NCI-H2196 treated with DMSO at 0.1 percent for 48 hours (cell line): Measurements from ENCODE around the gene URB1.
A peak's percentile ranks its signal among the peaks of the same experiment; 100 is the strongest.
"Not testable (repeated sequence)": the region's sequence is repeated elsewhere in the genome, so short reads cannot be mapped to it uniquely, and the experiment has no call there.

Experiments
- DNase-seq: peaks from one replicate; lab custom pipeline; 2025; ENCODE audit not compliant: unreplicated experiment; lab: John Stamatoyannopoulos, UW

Gene URB1, protein sequence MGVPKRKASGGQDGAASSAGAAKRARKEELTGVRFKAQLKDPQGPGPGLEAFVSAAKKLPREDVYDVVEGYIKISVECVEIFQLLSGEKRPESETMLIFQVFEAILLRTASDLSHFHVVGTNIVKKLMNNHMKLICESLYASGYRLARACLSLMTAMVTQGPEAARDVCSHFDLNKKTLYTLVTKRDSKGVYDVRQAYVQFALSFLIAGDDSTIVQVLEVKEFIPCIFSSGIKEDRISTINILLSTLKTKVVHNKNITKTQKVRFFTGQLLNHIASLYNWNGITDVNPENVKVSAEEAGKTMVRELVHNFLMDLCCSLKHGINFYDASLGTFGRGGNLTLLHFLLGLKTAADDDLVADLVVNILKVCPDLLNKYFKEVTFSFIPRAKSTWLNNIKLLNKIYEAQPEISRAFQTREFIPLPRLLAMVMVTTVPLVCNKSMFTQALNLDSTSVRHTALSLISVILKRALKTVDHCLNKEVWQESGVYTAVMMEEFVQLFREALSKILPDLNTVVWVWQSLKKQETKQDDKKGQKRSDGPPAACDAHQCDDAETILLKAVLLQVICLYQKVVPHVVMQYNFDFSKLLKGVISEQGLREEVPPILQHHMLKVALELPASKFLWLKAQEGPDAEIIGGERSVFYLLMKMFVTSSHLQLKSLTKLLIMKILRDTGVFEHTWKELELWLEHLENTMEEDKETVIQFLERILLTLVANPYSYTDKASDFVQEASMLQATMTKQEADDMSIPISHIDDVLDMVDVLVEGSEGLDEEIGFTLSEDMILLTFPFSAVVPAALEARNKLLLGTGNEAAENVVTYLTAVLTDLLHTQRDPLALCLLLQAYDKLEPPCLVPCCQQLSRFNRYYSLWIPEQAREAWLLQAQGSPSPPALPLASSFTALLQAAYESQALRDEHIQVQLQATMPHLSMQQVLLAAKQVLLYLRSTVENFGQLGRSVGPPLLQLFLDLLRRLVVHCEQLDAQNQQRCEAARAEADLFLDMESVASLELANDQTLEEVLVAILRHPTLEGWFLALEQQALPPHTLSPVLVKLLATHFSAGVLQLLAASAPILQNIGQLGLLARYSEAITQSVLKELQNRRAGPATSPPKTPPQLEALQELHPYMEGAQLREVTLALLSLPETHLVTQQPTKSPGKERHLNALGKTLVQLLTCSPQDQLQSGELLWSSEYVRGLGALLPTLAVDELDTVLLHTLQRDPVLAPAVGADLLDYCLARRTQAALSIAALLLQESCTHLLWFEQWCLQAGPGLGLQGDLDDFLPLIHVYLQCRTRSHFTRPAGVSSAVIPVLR (N-terminal part only)

DNA sequence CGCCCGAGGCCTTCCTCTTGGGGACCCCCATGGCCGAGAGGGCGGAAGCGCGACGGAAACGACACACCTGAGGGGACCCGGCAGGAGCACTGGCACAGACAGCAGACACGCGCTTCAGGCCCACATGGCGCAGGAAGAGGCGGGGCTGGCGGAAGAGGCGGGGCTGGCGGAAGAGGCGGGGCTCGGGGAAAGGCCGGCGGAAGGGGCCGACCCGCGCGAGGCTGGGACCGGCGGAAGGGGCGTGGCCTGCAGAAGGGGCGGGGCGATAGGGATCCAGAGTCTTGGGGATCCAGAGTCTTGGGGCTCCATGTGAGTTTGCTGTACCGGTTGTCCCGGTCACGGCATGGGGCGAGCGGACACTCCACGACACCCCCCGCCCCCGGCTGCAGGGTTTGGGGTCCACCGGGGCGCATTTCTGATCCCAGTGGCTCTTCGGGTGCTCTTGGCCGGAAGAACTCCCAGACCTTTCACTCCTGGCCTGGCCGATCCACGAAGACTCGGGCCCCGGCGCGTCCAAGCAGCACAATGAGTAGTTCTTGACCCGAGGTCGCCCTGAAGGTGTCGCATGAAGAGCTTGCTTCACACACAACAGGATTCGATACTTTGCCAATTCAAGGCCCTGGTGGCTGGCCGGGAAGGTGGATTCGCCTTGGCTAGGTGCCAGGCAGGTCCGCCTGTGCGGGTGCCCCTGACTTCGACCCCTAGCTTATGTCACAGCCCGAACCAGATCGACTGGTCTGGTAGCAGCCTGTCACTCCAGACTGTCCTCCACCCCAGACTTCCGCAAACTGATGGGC lies at the start of gene URB1:
Gene URB1 (minus strand): TSS at position 133 of the 797 bp plus-strand sequence. CDS start 102 bp downstream, at position 31.
- DNase-seq, result peak; percentile 84

DNA sequence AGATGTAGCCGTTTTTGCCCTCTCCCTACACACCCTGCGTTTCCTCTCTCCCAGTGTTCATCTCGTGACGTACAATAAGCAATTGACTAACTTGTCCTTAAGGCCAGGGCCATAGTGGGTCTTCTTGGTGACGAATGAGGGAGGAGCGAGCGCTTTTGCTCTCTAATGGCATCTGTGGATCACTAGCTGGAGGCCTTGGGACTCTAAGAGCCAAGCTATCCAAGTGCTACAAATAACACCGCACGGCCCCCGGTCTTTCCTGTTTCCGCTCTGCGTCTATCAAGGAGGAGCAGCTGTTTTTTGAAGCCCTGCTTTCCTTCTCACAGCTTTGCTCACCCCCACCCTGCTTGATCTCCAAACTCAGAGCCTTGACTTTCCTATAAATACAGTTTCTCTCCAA lies 44.9 kb upstream of the URB1 start:
- DNase-seq, result no peak

DNA sequence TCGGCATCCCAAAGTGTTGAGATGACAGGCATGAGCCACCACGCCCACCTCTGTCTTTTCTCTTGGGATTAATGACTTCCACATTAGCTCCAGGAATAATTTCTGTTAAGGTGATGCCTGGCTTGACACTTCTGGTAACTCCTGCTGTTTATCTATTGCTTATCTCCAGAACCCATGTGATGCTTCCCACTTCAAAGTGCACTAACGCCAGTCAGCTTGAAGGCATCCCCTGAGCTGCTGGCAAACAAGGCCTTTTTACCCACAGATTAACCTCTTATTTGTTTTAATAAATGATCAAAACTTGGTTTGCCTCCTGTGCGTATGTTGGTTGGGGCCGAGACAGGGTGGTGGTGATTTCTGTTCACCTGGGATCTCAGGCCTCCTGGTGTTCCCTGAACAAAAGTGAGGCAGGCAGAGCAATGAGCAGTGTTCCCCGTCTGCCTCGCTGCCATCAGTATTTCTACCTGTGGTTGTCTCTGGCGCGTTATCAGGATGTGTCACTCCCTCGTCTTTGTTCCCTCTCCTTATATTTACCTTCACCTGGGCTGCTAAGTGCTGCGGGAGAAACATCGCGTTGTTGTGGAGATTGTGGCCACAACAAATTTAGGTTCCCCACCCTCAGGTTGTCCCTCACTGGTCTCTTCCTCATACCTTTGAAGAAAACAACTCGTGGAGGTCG lies 40.3 kb upstream of the URB1 start:
- not testable (repeated sequence) for DNase-seq

DNA sequence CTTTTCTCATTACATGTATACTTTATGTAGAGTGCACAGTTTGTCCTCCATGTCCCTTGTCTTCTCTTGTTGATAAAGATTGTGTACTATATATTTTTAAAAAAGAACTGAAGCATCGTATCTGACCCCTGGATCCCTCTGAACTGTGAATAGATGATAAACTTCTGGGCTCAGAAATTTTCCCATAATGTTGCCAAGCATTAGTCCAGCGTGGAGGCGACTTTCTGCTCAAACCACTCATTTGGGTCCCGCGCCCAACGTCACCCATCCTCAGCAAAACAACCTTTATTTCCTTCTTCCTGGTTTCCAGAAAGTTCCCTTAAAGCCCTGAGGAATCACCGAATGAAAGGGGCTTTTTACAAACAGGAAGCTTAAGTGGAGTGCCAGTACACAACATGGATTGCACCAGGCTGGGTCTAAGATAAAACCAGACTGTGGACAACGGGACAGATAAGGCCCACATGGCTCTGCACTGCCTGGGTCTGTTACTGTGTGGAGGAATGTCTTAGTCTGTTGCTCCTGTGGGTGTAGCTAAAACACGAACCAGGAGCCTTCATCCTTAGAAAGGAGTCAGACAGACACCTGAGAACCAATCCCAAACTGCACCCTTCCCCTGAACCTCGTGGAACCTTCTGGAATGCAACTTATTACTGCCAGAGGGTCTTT lies 35.3 kb upstream of the URB1 start:
- DNase-seq, result no peak

DNA sequence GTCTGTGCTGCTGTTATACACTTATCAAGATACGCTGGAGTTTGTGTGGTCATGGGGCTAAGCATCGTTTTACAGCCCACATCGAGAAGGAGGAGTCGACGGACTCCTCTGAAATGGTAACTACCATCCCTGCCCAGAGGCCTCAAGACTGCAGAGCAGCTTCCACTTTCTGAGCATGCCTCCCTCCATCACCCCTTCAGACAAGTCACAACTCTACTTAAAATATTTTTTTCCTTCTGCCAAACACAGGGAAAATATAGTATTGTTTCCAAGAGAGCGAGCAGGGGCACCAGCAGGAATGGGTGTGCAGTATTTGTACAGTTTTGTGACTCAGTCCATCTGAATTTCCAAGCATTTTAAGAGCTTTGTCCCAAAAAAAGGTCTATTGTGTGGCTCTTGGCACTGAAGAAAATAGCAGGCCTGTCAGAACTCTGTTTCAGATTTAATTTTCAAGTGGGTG lies 33.8 kb upstream of the URB1 start:
- DNase-seq, result no peak

DNA sequence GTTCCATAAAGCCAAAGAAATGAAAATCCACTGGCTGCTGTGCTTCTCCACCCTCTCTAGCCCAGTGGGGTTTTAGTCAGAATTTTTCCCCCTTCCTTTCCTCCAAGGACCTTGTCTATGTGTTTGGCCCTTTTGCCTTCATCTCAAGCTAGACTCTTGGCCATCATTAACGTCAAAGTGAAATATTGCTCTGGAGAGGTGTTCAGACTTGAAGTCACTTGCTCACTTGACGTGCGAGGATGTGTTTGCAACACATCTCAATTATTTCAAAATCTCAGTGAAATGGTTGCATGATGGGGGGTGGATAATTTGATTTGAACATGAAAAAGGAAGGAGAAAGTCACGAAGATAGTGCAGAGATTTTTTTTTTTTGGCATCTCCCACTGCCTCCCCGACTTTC lies 33.3 kb upstream of the URB1 start:
- no peak for DNase-seq

DNA sequence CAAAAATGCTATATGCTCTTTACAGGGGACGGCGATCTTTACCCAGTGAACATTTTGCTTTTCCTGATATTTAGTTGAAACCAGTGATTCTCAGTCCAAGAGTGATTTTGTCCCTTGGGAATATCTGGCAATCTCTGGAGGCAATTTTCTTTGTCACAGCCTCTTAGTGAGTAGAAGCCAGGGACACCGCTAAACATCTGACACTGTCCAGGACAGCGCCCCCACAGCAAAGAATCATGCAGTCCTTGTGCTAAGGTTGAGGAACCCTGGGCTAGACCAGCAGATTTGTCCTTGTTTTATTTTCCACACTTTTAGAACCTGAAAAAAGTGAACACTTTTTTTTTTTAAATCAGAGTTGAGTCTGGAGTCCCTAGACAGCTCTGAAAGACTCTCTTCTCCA lies 32.8 kb upstream of the URB1 start:
- DNase-seq, result no peak

DNA sequence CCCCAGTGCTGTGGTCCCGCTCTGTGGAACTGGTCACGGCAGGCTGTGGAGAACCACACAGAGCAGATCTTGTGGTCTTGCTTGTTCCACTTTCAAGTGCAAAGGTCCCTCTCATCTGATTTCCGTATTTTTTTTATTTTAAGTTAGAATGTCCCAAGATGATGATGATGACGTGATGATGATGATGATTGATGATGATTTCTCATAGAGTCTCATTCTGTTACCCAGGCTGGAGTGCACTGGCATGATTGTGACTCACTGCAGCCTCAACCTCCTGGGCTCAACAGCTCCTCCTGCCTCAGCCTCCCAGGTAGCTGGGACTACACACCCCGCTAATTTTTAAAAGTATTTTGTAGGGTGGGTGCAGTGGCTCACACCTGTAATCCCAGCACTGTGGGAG lies 31.9 kb upstream of the URB1 start:
- DNase-seq, result no peak

DNA sequence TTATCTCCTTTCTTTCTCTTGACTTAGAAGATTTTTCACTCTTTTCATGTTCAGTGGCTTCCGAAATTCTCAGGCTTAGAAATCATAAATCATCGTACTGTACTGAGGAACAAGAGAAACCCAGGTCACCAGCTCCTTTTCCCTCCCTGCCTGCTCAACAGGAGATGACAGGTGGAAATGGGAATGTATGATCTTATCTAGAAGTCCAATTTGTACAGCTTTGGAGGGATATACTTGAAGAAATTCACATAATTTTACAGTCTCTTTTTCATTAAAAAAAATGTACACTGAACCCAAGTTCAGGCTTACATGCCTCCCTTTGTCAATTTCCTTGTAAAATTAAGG lies 31.4 kb upstream of the URB1 start:
- DNase-seq, result no peak

DNA sequence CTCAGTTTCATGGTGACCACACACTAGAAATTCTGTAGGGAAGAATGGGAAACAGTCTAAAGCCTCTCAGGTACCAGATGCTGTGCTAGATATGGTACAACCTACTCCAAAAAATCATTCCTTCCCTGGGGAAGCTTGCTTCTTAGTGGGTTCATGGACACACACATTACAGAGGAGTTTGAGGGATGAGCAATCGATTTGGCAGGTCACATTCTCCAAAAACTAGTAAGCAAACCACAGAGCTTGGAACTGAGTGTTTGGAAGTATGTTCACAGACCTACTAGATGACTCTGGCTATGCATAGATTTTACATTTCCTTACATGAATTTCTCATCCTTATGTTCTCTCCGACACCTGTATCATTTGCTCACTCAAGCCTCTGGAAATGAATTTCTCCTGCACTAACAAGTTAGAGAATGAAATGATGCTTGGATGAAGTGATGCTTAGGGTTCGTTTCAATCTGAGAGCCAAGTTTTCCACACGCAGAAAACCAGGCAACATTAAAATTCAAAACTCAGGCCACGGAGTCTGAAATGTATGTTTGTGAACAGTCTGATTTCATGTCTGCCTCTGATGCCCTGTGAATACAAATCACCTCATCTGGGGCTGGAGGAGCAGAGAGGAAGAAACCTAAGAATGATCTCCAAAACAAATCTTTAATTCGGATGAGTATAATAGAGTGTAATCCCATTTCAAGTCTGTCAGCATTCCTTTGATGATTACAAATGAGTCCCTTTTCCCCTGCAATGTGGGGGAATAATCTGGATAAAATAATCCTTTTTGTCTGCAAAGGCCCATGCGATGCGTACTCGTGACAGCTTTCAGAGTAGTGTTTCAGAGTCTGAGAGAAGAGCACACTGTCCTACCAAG lies 30.7 kb upstream of the URB1 start:
- DNase-seq, result no peak

DNA sequence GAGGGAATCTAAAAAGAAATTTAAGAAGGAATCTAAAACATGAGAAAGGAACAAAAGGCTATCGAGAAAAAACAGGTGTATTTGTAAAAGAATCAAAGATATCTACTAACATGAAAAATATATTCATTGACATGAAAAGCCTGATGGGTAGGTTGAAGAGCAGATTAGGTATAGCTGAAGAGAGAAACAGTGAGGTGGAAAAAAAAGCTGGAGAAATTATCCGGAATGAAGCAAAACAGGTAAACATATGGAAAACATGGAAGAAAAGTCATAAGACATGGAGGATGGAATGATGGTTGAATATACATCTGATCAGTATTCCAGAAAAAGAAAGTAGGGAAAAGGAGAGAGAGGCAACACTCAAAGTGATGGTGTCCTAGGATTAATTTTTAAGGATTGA lies 29.3 kb upstream of the URB1 start:
- DNase-seq, result no peak

DNA sequence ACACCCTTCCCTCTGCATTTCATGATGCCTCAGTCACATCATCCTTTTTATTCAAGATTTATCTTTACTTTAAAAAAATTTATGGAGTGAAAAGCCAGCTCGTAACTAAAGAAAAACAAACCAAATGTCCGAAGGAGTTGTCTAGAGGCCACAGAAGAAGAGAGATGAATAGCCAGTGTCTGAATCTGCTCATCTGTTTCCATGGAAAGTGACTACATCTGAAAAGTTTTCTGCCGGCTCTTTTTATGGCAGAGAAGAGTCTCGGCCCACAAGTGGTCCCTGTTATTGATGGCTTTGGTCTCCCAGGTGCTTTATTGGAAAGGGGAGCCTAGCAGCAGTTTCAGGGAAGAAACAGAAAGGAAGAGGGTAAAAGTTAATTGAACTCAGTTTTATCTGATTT lies 25.3 kb upstream of the URB1 start:
- no peak for DNase-seq

DNA sequence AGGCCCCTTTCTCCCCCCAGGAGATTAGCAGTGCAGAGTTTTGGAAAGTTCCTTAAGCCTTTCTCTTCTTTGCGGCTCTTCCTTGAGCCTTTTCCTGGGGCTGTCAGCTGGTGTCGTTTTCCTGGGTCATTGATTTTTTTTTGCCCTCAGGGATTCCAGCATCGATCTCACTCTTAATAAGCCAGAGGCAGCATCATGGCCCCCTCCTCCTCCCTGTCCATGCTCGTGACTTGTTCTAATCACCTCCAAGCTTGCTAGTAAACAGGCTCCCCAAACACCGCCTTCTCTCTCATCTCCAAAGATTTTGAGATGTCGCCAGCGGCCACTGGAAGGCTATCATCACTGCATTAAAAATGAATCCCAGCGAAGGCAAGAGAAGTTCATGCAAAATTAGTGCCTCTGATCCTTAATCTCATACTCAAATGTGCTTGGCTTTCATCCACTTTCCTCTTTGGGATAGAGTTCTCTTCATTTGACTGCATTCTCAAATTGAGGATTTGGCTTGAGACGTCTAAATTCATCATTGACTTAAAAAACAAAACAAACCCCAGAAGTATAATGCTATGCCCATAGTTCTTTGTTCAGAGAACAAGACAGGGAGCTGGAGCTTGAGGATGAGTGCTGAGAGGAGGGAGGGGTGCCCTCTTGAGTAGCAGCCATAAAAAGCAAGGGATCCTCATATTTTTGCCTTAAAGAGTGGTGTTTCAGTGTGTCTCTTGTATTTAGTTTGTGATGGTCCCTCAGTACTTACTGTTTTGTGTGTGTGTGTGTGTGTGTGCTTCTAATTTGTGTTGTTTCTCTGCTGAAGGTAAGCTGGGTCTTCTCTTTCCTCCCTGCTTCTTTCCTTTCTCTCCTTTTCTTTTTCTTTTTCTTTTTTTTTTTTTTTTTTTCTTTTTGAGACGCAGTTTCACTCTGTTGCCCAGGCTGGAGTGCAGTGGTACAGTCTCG lies 22.9 kb upstream of the URB1 start:
- no peak for DNase-seq

DNA sequence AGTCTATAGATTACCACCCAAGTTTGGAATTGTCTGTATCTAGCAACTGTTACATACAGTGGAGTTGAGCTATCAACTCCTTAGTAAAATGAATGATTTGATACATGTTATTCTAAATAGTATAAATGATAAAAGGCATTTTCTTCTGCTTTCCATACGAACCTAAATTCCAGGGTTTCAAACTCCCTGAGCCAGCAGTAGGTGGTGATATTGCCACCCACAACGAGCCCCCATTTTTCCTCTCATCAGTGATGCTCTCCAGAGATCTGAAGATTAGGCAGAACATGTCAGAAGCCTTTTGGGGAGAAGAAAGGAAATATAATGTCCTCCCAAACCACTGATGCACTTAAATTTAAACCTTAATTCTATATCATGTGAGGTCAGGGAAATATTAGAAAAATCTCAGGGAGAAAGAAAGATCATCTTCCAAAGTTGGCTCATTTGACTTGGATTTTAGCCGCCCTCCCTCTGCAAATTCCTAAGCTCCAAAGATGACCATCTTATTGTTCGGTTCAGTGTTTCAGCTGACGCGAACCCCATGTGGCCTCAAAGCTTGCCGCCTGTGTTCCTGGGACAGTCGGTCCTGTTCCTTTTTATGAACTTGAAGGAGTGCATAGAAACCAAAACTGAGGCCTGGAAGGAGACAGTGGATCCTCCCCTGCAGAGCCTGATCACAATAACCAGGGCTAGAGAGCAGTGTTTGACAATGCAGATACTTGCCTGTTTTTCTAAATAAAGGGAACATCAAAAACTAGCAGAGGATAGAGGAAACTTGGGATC lies 22.0 kb upstream of the URB1 start:
- DNase-seq, result no peak

DNA sequence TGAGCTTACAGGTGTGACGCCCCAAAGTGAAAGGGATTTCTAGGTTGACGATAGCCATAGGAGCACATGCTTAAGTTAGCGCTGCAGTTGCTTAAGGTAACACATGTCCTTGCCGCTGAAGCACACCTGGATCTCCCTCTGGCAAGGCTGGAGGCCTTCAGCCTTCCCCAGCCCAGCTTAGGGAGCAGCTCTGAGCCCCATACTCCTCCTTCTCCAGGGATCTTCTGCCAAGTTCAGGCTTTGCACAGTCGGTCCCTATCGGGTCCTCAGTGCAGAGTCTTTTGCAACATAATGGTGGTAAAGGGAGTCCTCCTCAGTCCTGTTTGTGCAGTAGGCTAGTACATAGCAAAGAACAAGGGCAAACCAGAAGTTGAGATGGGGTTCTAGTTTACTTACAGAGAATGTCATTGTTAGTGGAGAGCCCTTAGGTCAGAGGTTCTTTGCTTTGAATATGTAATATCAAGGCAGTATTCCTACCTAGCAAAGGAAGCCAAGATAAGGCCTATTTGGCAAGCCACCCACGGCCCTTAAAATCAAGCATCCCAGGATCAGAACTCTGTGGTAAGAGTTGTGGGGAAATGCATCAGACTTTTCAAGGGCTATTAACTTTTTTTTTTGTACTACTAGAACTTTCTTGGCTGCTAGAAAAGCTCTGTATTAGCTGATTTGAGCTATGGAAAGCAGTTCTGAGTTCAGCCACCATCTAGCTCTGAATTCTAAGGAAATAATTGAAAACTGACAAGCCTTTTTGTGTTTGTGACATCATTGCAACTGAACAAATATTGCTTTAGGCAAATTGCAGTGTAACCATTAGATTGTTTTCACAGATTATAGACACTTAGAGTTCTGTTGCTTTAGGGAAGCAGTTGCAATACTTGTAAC lies 21.1 kb upstream of the URB1 start:
- no peak for DNase-seq
